NCI-H526 treated with DMSO at 0.1 percent for 48 hours (cell line): ENCODE results near the gene ADGRA3.

Experiments used
- DNase-seq: peaks from one replicate; lab custom pipeline; 2025; lab: John Stamatoyannopoulos, UW

ADGRA3 gene

DNA sequence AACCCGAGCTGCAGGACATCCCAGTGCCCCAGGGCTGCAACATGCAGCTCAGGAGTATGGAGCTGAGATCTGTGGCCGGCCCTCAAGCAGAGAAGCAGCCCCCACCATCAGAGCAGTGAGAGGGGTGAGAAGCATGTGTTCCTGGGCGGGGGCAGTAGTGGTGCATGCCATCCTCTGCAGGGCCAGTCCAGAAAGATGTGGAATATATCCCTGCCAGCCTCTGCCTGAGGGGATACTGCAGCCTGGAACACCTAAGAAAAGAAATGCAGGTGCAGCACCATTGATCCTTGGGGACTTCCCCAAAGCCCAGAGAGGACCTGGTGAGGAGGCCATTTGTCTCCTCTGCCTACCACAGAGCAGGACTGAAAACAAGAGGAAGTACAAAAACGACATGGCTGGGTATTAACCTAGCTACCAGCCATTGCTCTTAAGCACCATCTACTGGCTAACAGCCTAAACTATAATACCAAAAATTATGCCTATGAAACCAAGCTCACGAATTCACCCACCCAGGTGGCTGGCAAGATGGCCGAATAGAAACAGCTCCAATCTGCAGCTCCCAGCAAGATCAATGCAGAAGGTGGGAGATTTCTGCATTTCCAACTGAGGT is 158.8 kb downstream of the ADGRA3 start:
- peak; percentile 23 for DNase-seq

GRCh38 chr4:22348410-22348809 is 167.5 kb downstream of the ADGRA3 start:
- DNase-seq = no peak

DNA sequence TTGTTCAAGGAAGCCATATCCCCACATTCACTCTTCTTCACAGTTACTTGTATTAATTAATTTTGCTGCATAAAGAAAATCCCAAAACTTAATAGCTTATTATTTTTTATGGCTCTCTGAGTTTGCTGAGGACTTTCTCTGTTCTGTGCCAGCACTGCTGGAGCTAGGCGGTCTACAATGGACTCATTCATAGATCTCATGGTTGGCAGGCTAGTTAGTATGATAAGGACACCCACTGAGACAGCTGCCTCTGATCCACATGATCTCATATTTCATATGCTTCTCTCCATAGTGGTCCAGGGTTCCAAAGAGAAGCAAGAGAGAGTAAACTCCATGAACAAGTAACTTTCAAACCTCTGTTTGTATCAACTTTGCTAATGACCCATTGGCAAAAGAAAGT is 170.2 kb downstream of the ADGRA3 start:
- no peak for DNase-seq

- no peak for DNase-seq
These were observed 170.8 kb downstream of the ADGRA3 start for GRCh38 chr4:22345055-22345454.

DNA sequence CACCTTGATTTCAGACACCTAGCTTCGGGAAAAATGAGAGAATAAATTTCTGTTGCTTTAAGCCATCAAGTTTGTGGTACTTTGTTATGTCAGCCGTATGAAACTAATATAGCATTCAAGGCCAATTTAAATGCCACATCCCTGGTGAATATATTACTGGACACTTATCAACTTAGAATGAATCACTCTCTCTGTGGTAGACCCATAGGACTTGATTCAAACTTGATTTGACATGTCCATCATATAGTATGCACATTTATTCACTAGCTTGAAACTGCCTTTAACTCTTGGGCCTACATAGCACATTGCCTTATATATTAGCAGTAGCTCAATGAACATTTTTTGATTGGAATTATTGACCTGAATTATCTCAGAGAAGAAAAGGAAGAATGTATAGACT is 172.3 kb downstream of the ADGRA3 start:
- no peak for DNase-seq

DNA sequence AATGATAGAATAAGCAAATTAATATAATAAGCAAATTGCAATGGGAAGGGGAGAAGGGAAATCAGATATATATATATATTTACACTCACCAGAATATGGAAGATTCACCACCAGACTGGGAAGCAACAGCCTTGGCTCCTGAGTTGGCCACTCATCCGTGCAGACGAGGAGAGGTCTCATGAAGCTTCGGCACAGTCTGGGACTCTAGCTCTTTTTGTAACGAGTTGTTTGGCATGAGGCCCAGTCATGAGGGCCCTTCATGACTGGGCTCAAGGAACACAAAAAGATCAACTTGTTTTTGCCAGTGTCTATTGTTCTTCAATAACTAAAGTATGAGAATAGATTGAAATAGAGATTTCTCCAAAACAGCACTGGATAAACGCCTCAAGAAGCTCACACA is 176.4 kb downstream of the ADGRA3 start:
- no peak for DNase-seq

- DNase-seq = no peak
These were observed 177.1 kb downstream of the ADGRA3 start for GRCh38 chr4:22338796-22339195.
